ENCODE results near the gene KNDC1. TPM values are rescaled to one million over a fixed set of nuclear protein-coding genes. Genes with fewer than 3 reads are reported as not detected.

The KNDC1 gene
- total RNA-seq, 2 donors from 2014 or later: 0.59 to 1.8 TPM

DNA sequence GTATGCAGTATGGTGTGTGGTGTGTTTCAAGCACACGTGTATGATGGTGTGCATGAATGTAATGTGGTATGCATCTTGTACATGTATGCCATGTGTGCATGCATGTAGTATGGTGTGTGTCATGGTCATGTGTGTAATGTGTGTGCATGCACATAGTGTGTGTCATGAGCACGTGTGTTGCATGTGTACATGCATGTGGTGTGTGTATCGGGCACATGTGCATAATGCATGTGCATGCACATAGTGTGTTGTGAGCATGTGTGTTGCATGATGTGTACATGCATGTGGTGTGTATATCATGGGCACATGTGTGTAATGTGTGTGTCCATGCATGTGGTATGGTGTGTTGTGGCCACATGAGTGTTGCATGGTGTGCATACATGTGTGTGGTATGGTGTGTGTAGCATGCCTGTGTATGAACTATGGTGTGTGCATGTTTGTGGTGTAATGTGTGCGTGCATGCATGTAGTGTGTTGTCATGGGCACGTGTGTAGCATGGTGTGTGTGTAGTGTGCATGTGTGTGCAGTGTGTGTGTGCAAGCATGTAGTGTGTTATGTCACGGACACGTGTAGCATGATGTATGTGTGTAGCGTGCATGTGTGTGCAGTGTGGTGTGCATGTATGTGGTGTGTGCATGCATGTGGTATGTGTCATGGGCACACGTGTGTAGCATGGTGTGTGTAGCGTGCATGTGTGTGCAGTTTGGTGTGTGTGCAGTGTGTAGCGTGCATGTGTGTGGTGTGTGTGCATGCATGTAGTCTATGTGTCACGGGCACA is 17.6 kb downstream of the KNDC1 start:
- TF ChIP-seq, protein P1, sequence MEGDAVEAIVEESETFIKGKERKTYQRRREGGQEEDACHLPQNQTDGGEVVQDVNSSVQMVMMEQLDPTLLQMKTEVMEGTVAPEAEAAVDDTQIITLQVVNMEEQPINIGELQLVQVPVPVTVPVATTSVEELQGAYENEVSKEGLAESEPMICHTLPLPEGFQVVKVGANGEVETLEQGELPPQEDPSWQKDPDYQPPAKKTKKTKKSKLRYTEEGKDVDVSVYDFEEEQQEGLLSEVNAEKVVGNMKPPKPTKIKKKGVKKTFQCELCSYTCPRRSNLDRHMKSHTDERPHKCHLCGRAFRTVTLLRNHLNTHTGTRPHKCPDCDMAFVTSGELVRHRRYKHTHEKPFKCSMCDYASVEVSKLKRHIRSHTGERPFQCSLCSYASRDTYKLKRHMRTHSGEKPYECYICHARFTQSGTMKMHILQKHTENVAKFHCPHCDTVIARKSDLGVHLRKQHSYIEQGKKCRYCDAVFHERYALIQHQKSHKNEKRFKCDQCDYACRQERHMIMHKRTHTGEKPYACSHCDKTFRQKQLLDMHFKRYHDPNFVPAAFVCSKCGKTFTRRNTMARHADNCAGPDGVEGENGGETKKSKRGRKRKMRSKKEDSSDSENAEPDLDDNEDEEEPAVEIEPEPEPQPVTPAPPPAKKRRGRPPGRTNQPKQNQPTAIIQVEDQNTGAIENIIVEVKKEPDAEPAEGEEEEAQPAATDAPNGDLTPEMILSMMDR (IDR thresholded peaks at IDR 0.05): no peak
- no peaks in the 10 kb centered on the region for H3K27me3 ChIP-seq
- no peak for DNase-seq (ENCODE audit: low spot score)
- no peaks in the 10 kb centered on the region for H3K36me3 ChIP-seq
- no peak overlapping the region for H3K27ac ChIP-seq
- no peaks in the 10 kb centered on the region for H3K9me3 ChIP-seq
- no peaks in the 10 kb centered on the region for H3K4me1 ChIP-seq
- no peak overlapping the region for H3K4me3 ChIP-seq

DNA sequence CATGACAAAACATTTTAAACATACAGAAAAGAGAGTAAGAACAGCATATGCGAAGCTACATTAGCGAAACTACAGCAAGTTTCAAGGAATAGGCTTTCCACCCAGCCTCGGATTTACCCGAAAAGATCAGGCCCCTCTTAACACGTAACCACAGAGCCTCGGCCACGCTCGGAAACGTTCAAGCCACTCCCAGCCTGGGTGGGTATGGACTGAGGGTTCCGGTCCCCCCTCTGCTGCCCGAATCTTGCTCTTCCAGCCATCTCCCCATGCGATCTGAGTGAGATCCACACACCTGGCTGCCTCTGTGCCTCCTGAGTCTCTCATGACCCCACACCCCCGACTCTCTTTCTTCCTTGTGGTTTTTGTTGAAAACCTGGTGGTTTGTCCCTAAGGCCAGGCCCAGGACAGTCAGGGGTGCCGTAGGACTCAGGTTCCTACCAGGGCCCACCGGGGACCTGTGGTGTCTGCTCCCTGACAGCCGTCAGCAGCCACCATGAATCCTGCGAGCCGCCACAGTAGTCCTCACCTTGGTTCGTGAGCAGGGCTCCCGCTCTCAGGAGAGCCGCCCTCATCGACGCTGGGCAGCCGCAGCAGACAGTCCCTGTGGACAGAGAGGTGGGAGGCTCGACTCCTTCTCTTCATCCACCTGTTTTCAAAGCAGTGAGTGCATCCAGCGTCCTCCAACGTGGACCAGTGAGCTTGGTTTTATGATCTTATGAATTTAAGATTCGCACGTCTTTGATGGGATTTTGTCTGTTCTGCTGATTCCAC is 18.5 kb downstream of the KNDC1 start:
- DNase-seq (ENCODE audit: low spot score): no peak
- no peak overlapping the region for H3K27ac ChIP-seq
- H3K27me3 ChIP-seq: no peaks in the 10 kb centered on the region
- H3K36me3 ChIP-seq: no peaks in the 10 kb centered on the region
- H3K4me1 ChIP-seq: no peaks in the 10 kb centered on the region
- H3K4me3 ChIP-seq: no peak overlapping the region
- TF ChIP-seq, protein P1 (IDR thresholded peaks at IDR 0.05): no peak
- H3K9me3 ChIP-seq: no peaks in the 10 kb centered on the region

DNA sequence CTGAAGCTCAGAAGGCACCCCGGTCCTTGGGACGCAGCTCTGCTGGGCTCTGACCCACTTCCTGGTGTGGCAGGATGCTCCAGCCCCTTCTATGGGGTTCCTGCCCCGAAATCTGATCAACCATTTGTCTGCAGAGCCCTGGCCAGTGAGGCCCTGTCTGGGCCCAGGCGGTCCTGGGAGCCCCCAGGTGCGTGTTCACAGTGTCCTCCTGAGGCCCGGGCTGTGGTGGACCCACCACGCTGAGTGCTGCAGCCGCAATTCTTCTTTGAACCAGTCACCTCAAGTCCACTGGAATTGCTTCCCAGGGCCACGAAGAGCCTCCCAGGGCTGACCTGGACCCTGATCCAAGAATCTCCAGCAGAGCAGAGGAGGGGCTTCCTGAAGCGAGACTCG is 19.1 kb downstream of the KNDC1 start:
- no peaks in the 10 kb centered on the region for H3K9me3 ChIP-seq
- H3K4me1 ChIP-seq: no peaks in the 10 kb centered on the region
- H3K36me3 ChIP-seq: no peaks in the 10 kb centered on the region
- H3K4me3 ChIP-seq: no peak overlapping the region
- no peak overlapping the region for H3K27ac ChIP-seq
- TF ChIP-seq, protein P1 (IDR thresholded peaks at IDR 0.05): no peak
- H3K27me3 ChIP-seq: no peaks in the 10 kb centered on the region
- no peak for DNase-seq (ENCODE audit: low spot score)

DNA sequence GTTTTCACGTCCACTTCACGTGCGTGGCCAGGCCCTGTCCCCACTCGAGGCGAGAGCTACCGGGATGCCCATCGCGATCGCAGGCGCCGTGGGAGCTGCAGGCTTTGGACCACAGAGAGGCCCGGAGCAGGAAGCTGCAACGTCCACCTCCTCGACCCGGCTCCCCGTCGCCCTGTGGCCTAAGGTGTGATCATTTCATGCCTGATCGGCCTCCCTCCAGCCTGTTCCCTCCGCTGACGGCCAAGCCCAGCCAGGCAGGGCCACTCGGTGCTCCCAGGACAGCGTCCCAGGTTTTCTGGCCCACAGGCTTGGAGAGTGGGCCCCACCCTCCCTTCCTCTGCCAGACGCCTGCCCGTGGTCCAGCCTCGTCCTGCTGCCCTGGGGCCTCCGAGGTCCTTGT is 19.6 kb downstream of the KNDC1 start:
- no peaks in the 10 kb centered on the region for H3K27me3 ChIP-seq
- no peak overlapping the region for H3K27ac ChIP-seq
- no peaks in the 10 kb centered on the region for H3K9me3 ChIP-seq
- no peaks in the 10 kb centered on the region for H3K4me1 ChIP-seq
- no peak for DNase-seq (ENCODE audit: low spot score)
- TF ChIP-seq, protein P1 (IDR thresholded peaks at IDR 0.05): no peak
- no peaks in the 10 kb centered on the region for H3K36me3 ChIP-seq
- no peak overlapping the region for H3K4me3 ChIP-seq

DNA sequence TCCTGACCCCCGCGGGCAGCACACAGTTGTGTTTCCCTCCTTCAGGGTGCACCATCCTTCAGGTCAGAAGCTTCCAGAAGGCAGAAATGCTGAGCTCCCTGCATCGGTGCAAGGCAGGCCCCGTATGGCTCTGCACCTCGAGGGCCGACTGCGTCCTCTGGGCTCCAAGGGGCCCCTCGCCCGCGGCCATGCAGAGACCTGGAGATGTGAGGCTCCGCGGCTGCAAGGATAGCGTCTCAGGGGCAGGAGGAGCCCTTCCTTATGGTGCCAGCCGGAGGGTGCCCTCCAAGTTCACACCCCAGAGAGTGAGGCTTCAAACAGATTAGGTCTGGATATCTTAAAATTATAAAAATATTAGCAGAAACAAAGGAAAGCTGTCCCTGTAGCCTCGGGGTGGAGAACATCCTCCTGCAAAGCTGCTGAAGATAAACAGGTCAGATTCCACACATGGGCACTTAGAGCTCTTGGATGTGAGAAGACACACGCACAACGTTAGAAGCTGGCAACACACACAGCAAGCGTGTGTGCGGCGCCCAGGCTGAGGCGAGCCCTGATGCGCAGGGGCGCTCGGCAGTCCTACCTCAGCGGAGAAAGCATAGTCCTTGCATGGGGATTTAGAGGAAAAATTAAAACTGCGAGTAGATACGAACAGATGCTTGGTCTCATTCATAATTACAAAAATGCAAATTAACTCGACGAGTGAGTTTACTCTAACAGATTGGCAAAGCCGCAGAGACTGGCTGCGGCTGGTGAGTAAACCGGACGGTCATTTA is 20.4 kb downstream of the KNDC1 start:
- Histone ChIP-seq H3K4me3 (no peak overlapping the region), H3K9me3 (no peaks in the 10 kb centered on the region), H3K27ac (no peak overlapping the region), H3K27me3 (no peaks in the 10 kb centered on the region), H3K4me1 (no peaks in the 10 kb centered on the region), H3K36me3 (no peaks in the 10 kb centered on the region)
- TF ChIP-seq, protein P1 (IDR thresholded peaks at IDR 0.05): no peak
- DNase-seq (ENCODE audit: low spot score): no peak
